Activated CD8-positive, alpha-beta memory T cell treated with anti-CD3 and anti-CD28 coated beads for 4 hours (primary cell): ENCODE data around the gene IGF2BP2.
"Not testable (repeated sequence)": the region's sequence is repeated elsewhere in the genome, so short reads cannot be mapped to it uniquely, and the experiment has no call there.

Experiments
- DNase-seq, 2 donors: peaks; one replicate each; pipeline ENCODE4 v3.0.0-alpha.2; 2020; ENCODE audit warnings: low read depth in 2 of 2

Gene IGF2BP2

DNA sequence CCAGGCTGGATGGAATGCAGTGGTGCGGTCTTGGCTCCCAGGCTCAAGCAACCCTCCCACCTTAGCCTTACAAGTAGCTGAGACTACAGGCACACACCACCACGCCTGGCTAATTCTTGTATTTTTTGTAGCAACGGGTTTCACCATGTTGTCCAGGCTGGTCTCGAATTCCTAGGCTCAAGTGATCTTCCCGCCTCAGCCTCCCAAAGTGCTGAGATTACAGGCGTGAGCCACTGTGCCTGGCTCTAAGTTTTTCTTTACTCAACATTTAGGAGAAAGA lies 26.1 kb downstream of the IGF2BP2 start:
- not testable (repeated sequence) for DNase-seq

DNA sequence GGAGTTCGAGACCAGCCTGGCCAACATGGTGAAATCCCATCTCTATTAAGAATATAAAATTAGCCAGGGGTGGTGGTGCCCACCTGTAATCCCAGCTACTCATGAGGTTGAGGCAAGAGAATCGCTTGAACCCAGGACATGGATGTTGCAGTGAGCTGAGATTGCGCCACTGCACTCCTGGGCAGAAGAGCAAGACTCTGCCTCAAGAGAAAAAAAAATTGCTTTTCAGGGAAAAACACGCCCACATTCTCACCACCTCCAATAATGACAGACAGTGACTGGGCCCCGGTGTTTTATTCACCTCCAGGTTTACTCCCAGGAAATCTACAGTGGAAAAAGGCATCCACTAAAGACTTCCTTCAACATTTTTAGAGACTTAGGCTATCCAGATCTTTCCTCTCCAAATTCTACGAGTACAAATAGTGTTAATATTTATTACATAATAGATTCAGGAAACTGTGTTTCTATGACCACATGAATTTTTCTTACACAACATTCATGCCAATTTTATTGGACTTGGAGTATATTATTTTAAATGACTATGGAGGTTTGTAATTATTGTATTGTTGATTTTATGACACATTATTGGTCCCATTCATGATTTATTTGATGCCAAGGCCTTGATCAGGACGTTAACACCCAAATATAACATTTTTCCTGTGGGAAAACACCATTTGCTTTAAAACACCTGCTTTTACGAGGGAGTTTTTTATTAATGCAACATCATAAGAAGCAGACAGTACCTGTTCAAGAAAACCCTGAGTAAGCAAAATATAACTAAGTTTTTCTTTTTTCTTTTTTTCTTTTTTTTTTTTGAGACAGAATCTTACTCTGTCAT lies 26.6 kb downstream of the IGF2BP2 start:
- no peak for DNase-seq

DNA sequence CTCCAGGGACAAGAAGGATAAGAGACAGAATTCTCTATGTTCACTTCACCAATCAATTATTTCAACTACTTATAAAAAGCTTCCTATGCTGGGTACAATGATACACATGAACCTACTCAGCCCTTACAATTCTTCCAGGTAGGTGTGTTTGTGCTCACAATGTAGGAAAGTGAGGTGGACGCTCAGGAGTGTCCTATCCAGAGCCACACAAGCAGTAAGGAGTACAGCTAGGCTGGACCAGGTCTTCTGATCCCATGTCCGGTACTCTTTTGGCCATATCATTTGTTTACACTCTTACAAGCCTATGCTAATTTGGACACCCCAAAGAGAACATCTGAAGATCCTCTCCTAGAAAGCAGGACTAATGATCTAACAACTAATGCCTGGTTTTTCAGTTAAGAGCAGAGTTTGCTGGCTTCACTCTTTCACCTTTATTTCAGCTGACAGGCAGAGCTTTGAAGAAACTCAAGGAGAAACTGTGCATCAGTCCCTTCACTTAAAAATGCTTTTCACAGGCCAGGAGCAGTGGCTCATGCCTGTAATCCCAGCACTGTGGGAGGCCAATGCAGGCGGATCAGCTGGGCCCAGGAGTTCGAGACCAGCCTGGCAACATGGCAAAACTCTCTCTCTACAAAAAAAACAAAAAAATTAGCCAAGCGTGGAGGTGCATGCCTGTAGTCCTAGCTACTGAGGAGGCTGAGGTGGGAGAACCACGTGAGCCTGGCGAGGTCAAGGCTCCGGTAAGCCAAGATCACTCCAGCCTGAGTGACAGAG lies 27.5 kb downstream of the IGF2BP2 start:
- no peak for DNase-seq

DNA sequence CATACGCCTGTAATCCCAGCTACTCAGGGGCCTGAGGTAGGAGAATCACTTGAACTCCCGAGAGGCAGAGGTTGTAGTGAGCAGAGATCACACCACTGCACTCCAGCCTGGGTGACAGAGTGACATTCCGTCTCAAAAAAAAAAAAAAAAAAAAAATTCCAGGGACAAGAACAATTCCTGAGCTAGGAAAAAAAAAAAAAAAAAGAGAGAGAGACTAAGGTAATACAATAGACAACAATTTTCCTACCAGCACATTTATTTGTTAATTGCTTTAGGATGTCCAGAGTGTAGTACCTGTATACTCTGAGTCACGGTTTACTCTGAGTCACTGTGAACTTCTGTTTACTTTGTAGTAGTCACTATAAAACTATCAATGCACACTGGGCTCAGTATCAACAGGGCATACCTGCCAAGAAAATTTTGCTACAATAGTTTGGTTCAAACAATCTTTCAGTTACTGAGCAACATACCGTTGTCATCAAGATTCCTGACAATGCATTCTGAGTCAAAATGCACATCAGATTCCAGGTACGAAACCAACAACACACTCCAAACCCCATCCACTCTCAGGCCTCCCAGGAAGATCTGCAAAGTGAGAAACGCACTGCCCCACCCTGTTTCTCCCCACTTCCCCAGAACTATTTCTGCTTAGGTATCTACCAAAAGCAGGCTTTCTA lies 28.3 kb downstream of the IGF2BP2 start:
- no peak for DNase-seq

DNA sequence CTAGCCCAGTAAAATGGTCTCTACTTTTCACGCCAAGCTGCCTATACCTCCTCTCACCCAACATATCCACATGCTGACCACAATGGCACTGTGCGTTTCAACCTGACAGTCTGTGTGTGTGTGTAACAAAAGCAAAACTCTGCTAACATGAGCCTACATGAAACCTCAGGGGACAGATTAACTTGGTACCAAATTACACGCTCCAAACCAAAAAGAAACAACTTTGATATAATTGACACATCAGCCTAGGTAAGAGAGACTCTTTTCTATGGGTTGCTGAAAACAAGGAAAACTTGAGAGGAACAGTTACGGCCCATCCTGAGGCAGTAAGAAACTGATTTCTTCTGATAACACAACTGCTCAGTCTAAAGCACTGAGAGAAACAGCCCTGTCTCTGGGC lies 31.5 kb downstream of the IGF2BP2 start:
- DNase-seq, result no peak

DNA sequence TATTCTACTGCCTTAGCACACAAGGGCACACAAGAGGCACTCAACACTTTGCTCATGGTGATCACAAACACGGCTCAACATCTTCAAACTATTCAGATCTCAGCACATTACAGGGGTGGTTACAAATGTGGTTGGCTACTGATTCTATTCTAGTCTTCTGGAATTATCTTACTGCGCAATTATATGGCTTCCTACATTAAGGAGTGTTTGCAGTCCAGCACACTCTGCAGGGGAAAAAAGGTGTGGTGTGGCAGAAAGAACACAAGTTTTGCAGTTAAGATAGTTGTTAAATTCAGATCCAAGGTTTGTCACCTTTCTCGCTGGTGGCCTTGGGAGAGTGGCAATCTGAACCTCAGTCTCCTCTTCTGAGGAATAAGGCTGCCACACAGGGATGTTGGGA lies 31.9 kb downstream of the IGF2BP2 start:
- no peak for DNase-seq

DNA sequence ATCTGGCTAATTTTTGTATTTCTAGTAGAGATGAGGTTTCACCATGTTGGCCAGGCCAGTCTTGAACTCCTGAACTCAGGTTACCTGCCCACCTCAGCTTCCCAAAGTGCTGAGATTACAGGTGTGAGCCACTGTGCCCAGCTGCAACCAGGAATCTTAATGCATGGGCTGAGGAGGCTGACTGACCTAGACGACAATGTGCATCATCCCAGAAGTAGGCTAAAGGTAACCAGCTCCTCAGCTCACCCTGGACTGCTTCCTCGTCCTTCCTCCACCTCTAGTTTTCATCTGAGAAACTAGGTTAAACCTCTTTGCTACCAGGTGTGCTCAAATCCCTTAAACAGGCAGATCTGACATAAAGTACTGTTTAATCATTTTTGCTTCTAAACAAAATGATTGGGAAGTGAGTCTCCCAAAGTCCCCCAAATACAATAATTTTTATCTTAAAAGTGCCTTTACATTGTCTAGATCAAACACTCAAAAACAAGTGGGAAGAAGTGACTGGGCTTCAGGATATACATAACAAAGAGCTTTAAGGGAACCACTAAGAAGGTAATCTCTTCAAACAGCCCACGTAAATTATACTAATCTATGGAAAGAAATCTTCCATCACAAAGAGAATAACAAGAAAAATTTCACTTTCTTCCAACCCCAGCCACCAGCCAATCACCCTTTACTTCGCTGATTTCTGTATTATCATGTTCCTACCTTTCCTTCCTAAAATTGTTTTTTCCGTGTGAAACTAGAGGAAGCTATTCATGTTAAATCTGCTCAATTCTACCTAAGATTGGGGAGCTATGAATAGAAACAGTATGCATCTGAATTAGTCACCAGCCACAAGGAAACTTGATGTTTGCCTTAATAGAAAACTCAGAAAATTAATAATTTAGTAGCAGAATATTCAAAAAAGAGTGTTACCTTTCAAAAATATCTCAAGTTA lies 34.7 kb downstream of the IGF2BP2 start:
- DNase-seq, result no peak

DNA sequence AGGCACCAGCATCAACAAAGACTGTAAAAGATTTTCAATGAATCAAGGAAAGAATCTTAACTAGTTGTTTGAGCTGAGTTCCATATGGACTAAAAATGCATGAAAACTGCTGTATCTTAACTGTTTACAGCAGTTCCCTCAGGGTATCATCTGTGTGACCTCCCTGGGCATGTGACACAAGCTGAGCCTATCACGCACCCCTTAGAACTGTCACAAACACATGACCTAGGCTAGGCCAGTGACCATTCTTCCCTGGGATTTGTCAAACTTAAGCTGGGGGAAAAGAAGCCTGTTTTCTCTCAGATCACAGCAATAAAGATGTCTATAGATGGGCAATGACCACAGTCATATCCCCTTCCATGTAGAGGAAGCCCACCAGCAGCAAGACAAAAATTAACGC lies 35.7 kb downstream of the IGF2BP2 start:
- DNase-seq, result no peak

DNA sequence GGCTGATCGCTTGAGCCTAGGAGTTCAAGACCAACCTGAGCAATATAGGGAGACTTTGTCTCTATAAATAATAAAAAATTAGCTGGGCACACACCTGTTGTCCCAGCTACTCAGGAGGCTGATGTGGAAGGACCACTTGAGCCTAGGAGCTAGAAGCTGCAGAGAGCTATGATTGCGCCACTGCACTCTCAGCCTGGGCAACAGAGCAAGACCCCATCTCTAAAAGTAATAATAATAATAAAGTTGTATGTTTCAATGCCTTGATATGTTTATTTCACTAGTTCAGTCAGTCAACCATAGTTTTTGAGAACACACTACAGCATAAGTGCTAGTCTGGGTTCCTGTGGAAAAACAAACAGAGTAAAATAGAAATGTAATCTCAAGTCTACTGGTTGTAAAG lies 36.5 kb downstream of the IGF2BP2 start:
- no peak for DNase-seq

DNA sequence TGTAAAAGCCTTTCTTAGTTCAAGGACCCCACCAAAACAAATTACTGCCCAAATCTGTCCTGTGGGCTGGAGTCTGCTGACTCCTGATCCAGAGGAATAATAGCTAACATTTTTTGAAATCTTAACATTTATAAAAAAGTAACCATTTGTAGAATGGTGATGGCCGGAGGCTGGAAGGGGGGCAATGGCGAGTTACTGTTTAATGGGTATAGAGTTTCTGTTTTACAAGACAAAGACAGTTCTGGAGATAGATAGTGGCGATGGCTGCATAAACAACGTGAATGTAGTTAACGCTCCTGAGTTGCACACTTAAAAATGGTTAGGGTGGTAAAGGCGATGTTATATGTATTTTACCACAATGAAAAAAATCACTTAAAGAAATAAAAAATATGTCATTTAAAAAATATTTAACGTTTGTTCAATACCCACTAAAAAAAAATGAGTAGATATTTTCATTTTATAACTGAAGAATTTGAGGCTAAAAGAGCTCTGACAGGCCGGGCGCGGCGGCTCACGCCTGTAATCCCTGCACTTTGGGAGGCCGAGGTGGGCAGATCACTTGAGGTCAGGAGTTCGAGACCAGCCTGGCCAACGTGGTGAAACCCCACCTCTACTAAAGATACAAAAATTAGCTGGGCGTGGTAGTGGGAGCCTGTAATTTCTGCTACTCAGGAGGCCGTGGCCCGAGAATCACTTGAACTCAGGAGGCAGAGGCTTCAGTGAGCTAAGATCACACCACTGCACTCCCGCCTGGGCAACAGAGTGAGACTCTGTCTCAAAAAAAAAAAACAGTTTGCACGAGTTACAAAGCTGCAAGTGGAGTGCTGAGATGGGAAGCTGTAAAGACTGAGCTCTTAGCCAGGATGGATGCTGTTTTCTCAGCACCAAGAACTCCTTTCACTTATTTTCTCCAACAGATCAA lies 37.6 kb downstream of the IGF2BP2 start:
- DNase-seq, result no peak

DNA sequence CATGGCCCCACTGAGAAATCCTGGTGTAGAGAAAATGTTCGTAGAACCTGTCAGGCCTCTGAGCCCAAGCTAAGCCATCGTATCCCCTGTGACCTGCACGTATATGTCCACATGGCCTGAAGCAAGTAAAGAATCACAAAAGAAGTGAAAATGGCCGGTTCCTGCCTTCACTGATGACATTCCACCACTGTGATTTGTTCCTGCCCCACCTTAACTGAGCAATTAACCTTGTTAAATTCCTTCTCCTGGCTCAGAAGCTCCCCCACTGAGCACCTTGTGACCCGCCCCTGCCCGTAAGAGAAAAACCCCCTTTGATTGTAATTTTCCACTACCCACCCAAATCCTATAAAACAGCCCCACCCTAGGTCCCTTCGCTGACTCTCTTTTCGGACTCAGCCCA lies 38.6 kb downstream of the IGF2BP2 start:
- DNase-seq, result not testable (repeated sequence)

DNA sequence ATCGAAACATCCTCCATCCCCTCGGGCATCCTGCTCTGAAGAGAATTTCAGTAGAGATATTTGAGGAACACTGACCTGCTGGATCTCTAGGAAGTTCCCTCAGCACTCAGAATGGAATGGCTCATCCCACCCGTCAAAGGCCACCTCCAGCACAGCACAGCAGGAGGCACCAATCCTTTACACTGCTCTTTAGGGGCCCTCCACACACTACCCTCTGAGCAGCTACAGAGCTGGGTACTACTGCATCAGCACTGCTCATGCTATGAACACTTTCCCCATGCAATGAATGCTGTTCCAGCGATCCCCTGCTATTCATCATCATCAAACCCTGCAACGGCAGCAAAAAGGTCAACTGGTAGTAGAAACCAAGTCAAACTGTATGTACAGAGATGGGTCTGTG lies 40.5 kb downstream of the IGF2BP2 start:
- no peak for DNase-seq

DNA sequence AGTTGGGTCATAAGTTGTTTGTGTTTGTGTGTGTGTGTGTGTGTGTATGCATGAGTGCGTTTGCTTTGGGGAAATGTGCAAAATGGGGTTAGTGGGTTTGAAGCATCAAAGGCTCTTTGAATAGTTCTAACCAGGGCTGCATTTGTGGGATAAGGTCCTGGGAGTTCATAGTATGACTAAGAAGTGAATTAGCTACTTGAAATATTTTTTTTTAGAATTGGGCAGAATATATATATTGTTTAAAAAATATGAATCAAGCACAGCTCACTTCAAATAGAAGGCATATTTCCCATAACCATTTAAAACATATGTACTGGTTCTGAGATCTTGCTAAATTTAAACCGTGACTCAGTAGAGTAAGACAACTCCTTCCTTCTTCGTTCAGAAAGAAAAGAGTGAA lies 43.1 kb downstream of the IGF2BP2 start:
- DNase-seq, result no peak

DNA sequence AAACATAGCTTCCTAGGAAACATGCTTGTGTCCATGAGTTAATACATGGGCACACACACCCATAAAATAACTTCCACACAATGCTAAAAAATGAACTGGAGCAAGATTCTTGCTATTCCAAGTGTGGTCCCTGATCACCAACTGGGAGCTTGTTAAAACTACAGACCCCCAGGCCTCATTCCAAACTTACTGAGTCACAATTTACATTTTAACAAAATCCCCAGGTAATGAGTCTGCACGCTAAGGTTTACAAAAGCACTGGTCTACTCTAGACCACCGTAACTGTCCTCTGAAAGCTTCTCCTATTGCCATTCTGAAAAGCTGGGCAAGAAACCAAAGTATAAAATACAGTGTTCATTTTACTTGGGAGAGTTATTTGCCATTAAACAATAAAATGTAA lies 45.4 kb downstream of the IGF2BP2 start:
- no peak for DNase-seq

DNA sequence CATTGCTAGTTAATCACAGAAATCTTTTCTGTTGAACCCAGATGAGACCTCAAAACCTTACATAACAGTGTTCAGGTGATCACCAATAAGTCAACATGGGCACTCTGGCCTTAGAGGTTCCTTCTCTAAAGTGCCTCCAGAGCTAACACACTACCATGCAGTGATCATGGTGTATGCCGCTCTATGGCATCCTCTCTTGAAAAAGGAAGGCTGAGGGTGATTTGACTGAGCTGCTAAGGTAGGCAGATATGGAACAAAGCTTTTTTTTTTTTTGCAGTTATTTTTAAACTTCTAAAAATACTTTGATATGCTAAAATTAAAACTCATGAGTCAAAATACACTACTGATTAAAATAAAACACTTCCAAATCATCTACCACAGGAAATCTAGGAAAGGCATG lies 46.0 kb downstream of the IGF2BP2 start:
- DNase-seq, result no peak

DNA sequence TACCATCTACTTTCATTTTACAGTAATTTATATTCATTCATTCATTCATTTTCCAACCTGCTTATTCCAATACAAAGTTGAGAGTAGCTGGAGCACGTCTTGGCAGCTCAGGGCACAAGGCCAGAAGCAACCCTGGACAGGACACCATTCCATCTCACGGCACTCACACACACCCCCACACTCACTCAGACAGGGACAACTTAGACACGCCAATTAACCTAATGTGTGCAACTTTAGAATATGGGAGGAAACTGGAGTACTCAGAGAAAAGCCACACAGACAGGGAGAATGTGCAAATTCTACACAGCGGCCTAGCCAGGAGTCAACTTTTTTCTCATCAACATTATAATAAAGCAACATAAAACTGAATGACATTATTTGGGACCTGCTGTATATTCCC lies 46.7 kb downstream of the IGF2BP2 start:
- no peak for DNase-seq

DNA sequence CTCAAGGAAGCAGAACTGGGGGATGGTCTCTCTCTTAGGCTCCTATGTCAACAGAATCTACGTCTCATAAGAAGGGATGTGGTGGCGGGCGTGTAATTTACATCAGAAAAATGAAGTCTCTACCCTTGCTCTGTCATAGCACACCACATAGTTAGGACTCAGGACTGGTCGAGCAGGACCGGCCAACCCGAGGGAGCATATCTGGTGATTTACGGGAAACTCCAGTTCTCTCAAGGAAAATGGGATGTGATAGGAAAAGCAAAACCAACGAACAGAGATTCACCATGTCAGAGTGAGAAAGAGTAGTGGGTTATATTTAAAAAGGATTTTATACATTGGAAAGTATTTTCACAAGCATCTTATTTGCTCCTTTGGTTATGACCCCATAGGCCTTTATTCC lies 54.7 kb downstream of the IGF2BP2 start:
- no peak for DNase-seq

DNA sequence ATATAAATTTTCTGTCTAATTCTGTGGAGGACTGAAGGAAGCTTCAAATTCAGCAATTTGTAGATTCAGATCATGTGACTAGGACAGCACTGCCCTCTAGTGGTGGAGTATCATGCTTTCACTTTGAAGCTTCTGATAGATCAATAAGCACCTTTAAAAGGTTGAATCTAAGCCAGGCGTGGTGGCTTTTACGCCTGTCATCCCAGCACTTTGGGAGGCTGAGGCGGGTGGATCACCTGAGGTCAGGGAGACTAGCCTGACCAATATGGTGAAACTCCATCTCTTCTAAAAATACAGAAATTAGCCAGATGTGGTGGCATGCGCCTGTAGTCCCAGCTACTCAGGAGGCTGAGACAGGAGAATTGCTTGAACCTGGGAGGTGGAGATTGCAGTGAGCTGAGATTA lies 56.3 kb downstream of the IGF2BP2 start:
- peak; percentile 4 to 5 for DNase-seq

DNA sequence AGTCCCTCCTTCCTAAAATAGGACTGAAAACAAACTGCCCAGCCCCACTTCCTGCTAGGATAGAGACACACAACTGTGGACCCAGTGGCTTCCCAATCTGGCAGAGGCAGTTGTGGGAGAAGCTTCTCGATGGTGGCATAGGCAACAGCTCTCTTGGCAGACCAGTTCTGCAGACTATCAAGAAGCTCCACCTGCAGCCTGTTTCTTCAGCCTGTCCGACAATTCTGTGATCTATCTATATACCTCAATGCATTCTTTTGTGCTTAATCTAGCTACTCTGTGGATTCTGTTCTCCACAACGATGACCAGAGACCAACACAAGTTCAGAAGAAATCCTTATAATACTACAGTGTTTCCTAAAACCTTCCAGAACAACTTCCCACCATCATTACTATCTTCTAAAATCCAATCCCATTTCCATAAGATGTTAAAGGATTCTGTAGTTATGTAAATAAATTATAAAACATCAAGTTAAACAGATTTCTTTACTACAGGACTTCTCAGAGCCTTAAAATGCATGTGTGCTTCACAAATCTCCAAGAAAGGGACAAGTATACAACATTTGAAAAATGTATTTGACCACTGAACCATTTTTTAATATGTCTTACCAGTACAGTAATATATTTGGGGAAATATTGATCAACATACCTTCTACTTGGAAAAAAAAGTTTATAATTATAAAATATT lies 57.7 kb downstream of the IGF2BP2 start:
- DNase-seq, result no peak

DNA sequence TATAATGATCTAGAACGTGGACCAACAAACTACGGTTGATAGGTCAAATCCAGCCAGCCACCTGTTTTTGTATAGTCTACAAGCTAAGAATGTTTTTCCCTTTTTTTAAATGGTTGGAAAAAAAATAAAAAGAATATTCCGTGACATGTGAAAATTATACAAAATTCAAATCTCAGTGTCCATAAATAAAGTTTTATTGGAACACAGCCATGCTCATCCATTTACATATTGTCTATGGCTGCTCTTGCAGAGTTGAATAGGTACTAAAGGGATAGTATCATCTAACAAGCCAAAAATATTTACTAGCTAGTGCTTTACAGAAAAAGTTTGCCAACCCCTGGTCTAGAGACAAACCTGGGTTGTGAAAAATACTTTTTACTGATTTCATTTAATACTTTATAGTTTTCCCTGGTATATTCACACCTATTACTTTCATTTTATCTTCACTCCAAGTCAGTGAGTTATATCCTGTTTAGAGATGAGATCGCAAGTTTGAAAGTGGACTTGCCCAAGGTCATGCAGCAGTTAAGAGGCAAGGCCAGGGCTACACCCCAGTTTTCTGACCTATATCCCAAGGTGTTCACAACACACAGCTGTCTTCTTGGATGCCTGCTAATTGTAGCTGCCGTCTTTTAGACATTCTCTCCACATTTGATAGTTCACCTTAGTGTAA lies 58.4 kb downstream of the IGF2BP2 start:
- no peak for DNase-seq
